Measurements from ENCODE around the gene CCL15.

DNA sequence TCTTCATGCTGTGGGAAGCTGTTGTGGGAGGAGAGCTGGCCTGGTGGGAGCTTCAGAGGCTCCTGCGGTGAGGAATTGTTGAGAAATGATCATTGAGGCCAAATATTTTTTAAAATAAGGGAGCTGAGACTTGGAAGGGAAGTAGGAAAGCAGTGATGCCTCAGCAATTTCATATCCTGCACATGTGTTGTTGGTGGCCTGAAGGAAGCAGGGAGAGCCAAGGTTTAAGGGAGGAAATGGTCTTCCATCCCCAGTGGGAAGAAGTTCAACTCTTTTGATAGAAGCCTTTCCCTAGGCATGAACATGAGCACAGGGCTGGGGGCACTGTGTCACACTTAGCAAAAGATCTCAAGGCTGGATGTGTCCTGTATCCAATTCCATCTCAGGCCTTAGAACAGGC lies 14.7 kb downstream of the CCL15 start, which contains the start of gene CCL14:
- TF ChIP-seq POLR2A (IDR thresholded peaks at IDR 0.05) (no peak), CTCF (IDR thresholded peaks at IDR 0.05) (no peak)

Measured in body of pancreas (tissue), 4 donors.